Heart right ventricle (tissue), 16 donors: ENCODE data around the gene USP32. TPM values are rescaled to one million over a fixed set of nuclear protein-coding genes. Genes with fewer than 3 reads are reported as not detected.

Experiments used
- ATAC-seq, 8 donors: fragments of 200-7000 bp; cut with Tn5 transposase; one replicate each; pipeline ENCODE4 v1.9.1; 2020; ENCODE audit warnings: mild to moderate bottlenecking in 8 of 8, moderate library complexity in 8 of 8, moderate number of reproducible peaks in 1 of 8
- DNase-seq, 2 donors: peaks; one replicate each; pipeline ENCODE4 v3.0.0-alpha.2; 2020
- H3K27ac ChIP-seq, 10 donors: fragments of 200-600 bp; sonication (generic) in 2 of 10; one replicate each; pipeline versions ENCODE4 v1.5.0 to v1.8.0; 2020 to 2022; ENCODE audit warnings: mild to moderate bottlenecking in 3 of 10
- H3K27me3 ChIP-seq, 7 donors: fragments of 200-600 bp; one replicate each; pipeline ENCODE4 v1.8.0; 2021 to 2022; ENCODE audit warnings: mild to moderate bottlenecking in 2 of 7
- H3K36me3 ChIP-seq, 9 donors: fragments of 200-600 bp; sonication (generic) in 1 of 9; one replicate each; pipeline versions ENCODE4 v1.5.0 to v1.8.0; 2020 to 2022; ENCODE audit warnings: mild to moderate bottlenecking in 2 of 9
- H3K4me1 ChIP-seq, 9 donors: fragments of 200-600 bp; sonication (generic) in 1 of 9; one replicate each; pipeline versions ENCODE4 v1.5.0 to v1.8.0; 2020 to 2022; ENCODE audit warnings: mild to moderate bottlenecking in 4 of 9
- H3K4me3 ChIP-seq, 10 donors: fragments of 200-600 bp; sonication (generic) in 2 of 10; one replicate each; pipeline versions ENCODE4 v1.5.0 to v1.8.0; 2020 to 2022; ENCODE audit warnings: mild to moderate bottlenecking in 7 of 10, moderate library complexity in 2 of 10
- H3K9me3 ChIP-seq, 11 donors: fragments of 200-600 bp in 10 of 11; sonication (generic) in 2 of 11; one replicate each; pipeline versions ENCODE4 v1.5.0 to v1.8.0; 2013 to 2022; ENCODE audit warnings: mild to moderate bottlenecking in 2 of 11, control low read depth in 1 of 11, moderate library complexity in 1 of 11
- whole genome bisulfite sequencing, 2 donors: extraction: QIAGEN DNeasy Blood & Tissue Kit; methylation state at CpG; one replicate each; pipeline ENCODE4 v1.1.7; 2013; ENCODE audit warnings: inconsistent platforms in 1 of 2; 5-methylcytosine and 5-hydroxymethylcytosine counted together
- intact Hi-C, 10 donors: fragments of 100-400 bp; cut with DNase I; formaldehyde crosslinking; loops; one replicate each; pipeline versions ENCODE4 v1.11.1 to v1.14.2; 2022
- polyA plus RNA-seq, 2 donors: library from polyadenylated mRNA; stranded (reverse); fragments of 200-250 nt; gene quantifications; one replicate each; pipeline ENCODE4 v1.2.3, GENCODE V29; 2013
- total RNA-seq, 10 donors: library from RNA; stranded (reverse); fragmentation: NEBNext Ultra II Directional in 3 of 10; extraction: Animal tissue kit (Norgen Biotek cat#: 25700) in 3 of 10; gene quantifications; one replicate each; pipeline versions ENCODE4 v1.2.1 to v1.2.4, GENCODE V29; 2021 to 2023
- TF ChIP-seq, protein P1 (sequence below), 9 donors: fragments of 200-600 bp; sonication (generic) in 2 of 9; IDR thresholded peaks; one replicate each; pipeline versions ENCODE4 v1.5.0 to v1.8.0; 2021 to 2022; ENCODE audit warnings: antibody characterized with exemption in 9 of 9, mild to moderate bottlenecking in 5 of 9, moderate library complexity in 1 of 9
- donor health status: Arrhythmogenic right ventricular cardiomyopathy.
- donor health status: ischemic (EF 13 %, LVEDD 7.1; RV severe dilation, severe dysfunction).
- donor health status: healthy with polysubstance abuse.
- donor health status: DM: no; HTN: yes; CAD: no.
- donor health status: DM: no; HTN: no; CAD: no.
- donor health status: ischemic (EF 25% LVEDD 6.9; RV normal size, moderate dysfunction).
- donor health status: ischemic (EF 25% LVEDD 5.7; RV mildly dilated, moderate dysfunction).
- donor health status: healthy.
- donor health status: DM: yes; HTN: yes; CAD: no.
- donor health status: Ischemic cardiomyopathy.
- donor health status: ischemic (EF 35%, LVEDD 5.7; RV mildly dilated, moderate dysfunction).
- donor health status: nonischemic (EF 11% LVEDD 7.7; RV severe dilation, severe dysfunction).
- donor health status: DM: yes; HTN: yes; CAD: no.
- donor health status: PGD.
- donor health status: ischemic (EF 29% LVEDD 5.4; RV normal size, mild dysfunction).
- donor health status: nonischemic (EF 23%, LVEDD 6.1; RV moderate dilation, normal function).

Gene USP32
- total and polyA plus RNA-seq, 12 donors = 13.3 to 38.6 (median 29.3) TPM

DNA sequence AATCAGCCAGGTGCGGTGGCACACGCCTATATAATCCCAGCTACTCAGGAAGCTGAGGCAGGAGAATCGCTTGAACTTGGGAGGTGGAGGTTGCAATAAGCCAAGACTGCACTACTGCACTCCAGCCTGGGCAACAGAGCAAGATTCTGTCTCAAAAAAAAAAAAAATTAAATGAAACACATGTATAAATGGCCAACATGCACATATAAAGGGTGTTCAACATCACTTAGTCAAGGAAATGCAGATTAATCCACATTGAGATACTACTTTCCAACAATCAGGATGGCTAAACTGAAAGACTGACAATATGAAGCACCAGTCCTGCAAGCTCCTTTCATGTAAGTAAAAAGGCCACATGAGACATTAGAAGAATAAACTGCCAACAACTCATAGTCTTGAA is 20.5 kb downstream of the USP32 start:
- Histone ChIP-seq H3K36me3 (peaks cover 0 to 8% (median 0%) of the 10 kb centered on the region in 9 donors), H3K4me1 (peaks cover 0 to 24% (median 0%) of the 10 kb centered on the region in 9 donors), H3K27ac (peak overlapping the region in 1 of 10 donors; percentile 46), H3K9me3 (no peaks in the 10 kb centered on the region), H3K27me3 (no peaks in the 10 kb centered on the region), H3K4me3 (no peak overlapping the region)
- intact Hi-C loops = no loop called here
- no peak for ATAC-seq
- no peak for DNase-seq
- TF ChIP-seq, protein P1, sequence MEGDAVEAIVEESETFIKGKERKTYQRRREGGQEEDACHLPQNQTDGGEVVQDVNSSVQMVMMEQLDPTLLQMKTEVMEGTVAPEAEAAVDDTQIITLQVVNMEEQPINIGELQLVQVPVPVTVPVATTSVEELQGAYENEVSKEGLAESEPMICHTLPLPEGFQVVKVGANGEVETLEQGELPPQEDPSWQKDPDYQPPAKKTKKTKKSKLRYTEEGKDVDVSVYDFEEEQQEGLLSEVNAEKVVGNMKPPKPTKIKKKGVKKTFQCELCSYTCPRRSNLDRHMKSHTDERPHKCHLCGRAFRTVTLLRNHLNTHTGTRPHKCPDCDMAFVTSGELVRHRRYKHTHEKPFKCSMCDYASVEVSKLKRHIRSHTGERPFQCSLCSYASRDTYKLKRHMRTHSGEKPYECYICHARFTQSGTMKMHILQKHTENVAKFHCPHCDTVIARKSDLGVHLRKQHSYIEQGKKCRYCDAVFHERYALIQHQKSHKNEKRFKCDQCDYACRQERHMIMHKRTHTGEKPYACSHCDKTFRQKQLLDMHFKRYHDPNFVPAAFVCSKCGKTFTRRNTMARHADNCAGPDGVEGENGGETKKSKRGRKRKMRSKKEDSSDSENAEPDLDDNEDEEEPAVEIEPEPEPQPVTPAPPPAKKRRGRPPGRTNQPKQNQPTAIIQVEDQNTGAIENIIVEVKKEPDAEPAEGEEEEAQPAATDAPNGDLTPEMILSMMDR (IDR thresholded peaks at IDR 0.05) = no peak
- 95 to 99% methylated on average over 3 of the region's 3 CpGs for WGBS, 2 donors

DNA sequence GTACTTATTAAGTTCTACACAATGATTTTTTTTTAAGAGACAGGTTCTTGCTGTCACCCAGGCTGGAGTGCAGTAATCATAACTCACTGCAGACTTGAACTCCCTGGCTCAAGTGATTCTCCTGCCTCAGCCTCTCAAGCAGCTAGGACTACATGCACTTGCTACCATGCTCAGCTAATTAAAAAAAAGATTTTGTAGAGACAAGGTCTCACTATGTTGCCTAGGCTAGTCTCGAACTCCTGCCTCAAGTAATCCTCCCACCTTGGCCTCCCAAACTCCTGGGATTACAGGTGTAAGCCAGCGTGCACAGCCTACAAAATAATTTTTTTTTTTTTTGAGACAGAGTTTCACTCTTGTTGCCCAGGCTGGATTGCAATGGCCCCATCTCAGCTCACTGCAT is 22.2 kb downstream of the USP32 start:
- Histone ChIP-seq H3K4me3 (no peak overlapping the region), H3K36me3 (no peaks in the 10 kb centered on the region), H3K27ac (no peak overlapping the region), H3K4me1 (peaks cover 0 to 24% (median 0%) of the 10 kb centered on the region in 9 donors), H3K27me3 (no peaks in the 10 kb centered on the region), H3K9me3 (no peaks in the 10 kb centered on the region)
- 99 to 100% methylated on average over 2 of the region's 2 CpGs for WGBS, 2 donors
- intact Hi-C loops = no loop called here
- TF ChIP-seq, protein P1 (IDR thresholded peaks at IDR 0.05) = no peak
- ATAC-seq (no peak), DNase-seq (no peak)

DNA sequence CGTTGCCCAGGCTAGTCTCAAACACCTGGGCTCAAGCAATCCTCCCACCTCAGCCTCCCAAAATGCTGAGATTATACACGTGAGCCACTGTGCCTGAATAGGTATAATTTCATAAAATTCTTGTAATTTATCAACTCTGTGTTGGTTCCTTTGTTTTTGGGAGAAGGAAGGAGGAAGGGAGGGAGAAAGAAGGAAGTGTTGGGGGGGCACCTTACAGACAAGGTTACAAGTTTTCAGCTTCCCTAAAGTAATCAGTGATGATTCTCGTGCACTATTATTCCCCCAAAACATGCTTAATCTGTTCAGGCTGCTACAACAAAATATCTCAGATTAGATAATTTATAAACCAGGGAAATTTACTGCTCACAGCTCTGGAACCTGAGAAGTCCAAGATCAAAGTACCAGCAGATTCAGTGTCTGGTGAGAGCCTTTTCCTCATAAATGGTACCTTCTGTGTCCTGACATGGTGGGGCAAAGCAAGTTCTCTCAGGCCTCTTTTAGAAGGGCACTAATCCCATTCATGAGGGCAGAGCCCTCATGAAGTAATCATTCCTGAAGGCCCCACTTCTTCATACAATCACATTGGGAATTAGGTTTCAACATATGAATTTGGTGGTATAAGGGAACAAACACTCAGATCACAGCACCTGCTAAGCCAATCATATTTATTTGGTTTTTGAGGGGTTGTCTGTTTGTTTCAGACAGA is 28.1 kb downstream of the USP32 start:
- Histone ChIP-seq H3K27me3 (no peaks in the 10 kb centered on the region), H3K4me1 (peaks cover 0 to 7% (median 0%) of the 10 kb centered on the region in 9 donors), H3K36me3 (no peaks in the 10 kb centered on the region), H3K9me3 (no peaks in the 10 kb centered on the region), H3K4me3 (no peak overlapping the region), H3K27ac (no peak overlapping the region)
- TF ChIP-seq, protein P1 (IDR thresholded peaks at IDR 0.05) = no peak
- WGBS, 2 donors = 94 to 96% methylated on average over 3 of the region's 3 CpGs
- intact Hi-C loops = no loop called here
- no peak for DNase-seq
- ATAC-seq = no peak

DNA sequence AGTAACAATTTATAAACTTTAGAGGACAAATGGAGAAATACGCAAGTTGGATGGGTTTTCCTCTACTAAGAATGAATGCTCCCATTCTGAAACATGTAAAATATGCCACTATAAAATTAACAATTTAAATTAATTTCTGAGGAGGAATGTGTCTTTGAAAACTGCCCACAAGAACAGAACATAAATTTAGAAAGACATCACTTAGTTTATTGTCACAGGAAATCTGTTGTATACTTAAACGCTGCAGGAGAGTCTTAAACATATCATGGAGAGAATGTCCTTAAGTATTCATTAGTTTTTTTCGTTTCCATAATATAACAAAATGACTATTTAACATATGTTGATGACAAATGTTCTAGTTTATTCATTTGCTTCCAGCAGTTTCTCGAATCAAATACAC is 29.6 kb downstream of the USP32 start:
- Histone ChIP-seq H3K27ac (no peak overlapping the region), H3K36me3 (no peaks in the 10 kb centered on the region), H3K9me3 (no peaks in the 10 kb centered on the region), H3K4me3 (no peak overlapping the region), H3K4me1 (peaks cover 0 to 23% (median 0%) of the 10 kb centered on the region in 9 donors), H3K27me3 (no peaks in the 10 kb centered on the region)
- intact Hi-C loops = no loop called here
- TF ChIP-seq, protein P1 (IDR thresholded peaks at IDR 0.05) = no peak
- no peak for DNase-seq
- 86 to 91% methylated on average over 4 of the region's 4 CpGs for WGBS, 2 donors
- ATAC-seq = no peak
